ENCODE data around the gene MAP6D1.

GRCh38 chr3:183870563-183870962, 45.2 kb upstream of the MAP6D1 start:
- TF ChIP-seq EZH2 (IDR thresholded peaks at IDR 0.05; ENCODE audit: low read length, unreplicated experiment): no peak
- no peak for TF ChIP-seq EZH2phosphoT487 (IDR thresholded peaks at IDR 0.05; ENCODE audit: borderline replicate concordance, low read length)
- TF ChIP-seq CTCF (conservative IDR thresholded peaks at IDR 0.05; ENCODE audit: low read depth, low read length): no peak

All from PC-3 (cell line).